GM23248 (cell line): ENCODE results near the gene TNNC1. TPM values are rescaled to one million over a fixed set of nuclear protein-coding genes. Genes with fewer than 3 reads are reported as not detected.

Source experiments
- DNase-seq: peaks from one replicate; pipeline ENCODE4 v3.0.0-alpha.2; 2015
- H2AFZ ChIP-seq: fragments of 200-600 bp; sonication (generic); 2 replicates; pipeline ENCODE4 v1.6.1; 2016; ENCODE audit warnings: antibody characterized with exemption
- H3F3A ChIP-seq: fragments of 200-600 bp; sonication (generic); 2 replicates; pipeline ENCODE4 v1.6.1; 2016; ENCODE audit warnings: mild to moderate bottlenecking, antibody characterized with exemption, mixed run types; ENCODE audit not compliant: insufficient read depth
- H3K27ac ChIP-seq: fragments of 200-600 bp; sonication (generic); 2 replicates; pipeline ENCODE4 v1.5.1; 2016; ENCODE audit warnings: mild to moderate bottlenecking
- H3K27me3 ChIP-seq: fragments of 200-600 bp; sonication (generic); replicated peaks from 2 replicates; pipeline ENCODE4 v1.6.1; 2016; ENCODE audit warnings: mild to moderate bottlenecking; ENCODE audit not compliant: insufficient read depth
- H3K36me3 ChIP-seq: fragments of 200-600 bp; sonication (generic); 2 replicates; pipeline ENCODE4 v1.6.1; 2016; ENCODE audit warnings: low read depth, mild to moderate bottlenecking
- H3K4me1 ChIP-seq: fragments of 200-600 bp; sonication (generic); 2 replicates; pipeline ENCODE4 v1.6.1; 2016; ENCODE audit warnings: mild to moderate bottlenecking; ENCODE audit not compliant: insufficient read depth
- H3K4me2 ChIP-seq: fragments of 200-600 bp; sonication (generic); one replicate; pipeline ENCODE4 v1.6.1; 2016; ENCODE audit warnings: mild to moderate bottlenecking; ENCODE audit not compliant: unreplicated experiment
- H3K4me3 ChIP-seq: fragments of 200-600 bp; sonication (generic); 2 replicates; pipeline ENCODE4 v1.5.1; 2016; ENCODE audit warnings: mild to moderate bottlenecking
- H3K79me2 ChIP-seq: fragments of 200-600 bp; sonication (generic); 2 replicates; pipeline ENCODE4 v1.6.1; 2016; ENCODE audit warnings: mild to moderate bottlenecking; ENCODE audit not compliant: insufficient read depth
- H3K9ac ChIP-seq: fragments of 200-600 bp; sonication (generic); 2 replicates; pipeline ENCODE4 v1.6.1; 2016; ENCODE audit warnings: mild to moderate bottlenecking
- H3K9me2 ChIP-seq: fragments of 200-600 bp; sonication (generic); 2 replicates; pipeline ENCODE4 v1.6.1; 2016; ENCODE audit warnings: mixed run types, mild to moderate bottlenecking, moderate library complexity; ENCODE audit not compliant: insufficient read depth
- H3K9me3 ChIP-seq: fragments of 200-600 bp; sonication (generic); one replicate; pipeline ENCODE4 v1.6.1; 2017; ENCODE audit warnings: low read depth
- H4K20me1 ChIP-seq: fragments of 200-600 bp; sonication (generic); 2 replicates; pipeline ENCODE4 v1.6.0; 2016; ENCODE audit not compliant: insufficient read depth
- EZH2 ChIP-seq: fragments of 200-600 bp; sonication (generic); IDR thresholded peaks from 2 replicates; pipeline ENCODE4 v1.6.1; 2018; ENCODE audit warnings: antibody characterized with exemption, mild to moderate bottlenecking; ENCODE audit not compliant: insufficient read depth, poor library complexity, severe bottlenecking
- EZH2phosphoT487 ChIP-seq: fragments of 200-600 bp; sonication (generic); IDR thresholded peaks from 2 replicates; pipeline ENCODE4 v1.6.1; 2018; ENCODE audit warnings: antibody characterized with exemption, moderate library complexity, mild to moderate bottlenecking, low read depth; ENCODE audit not compliant: insufficient read depth
- WGBS, 2 experiments: methylation state at CpG; one replicate each; pipeline ENCODE4 v1.1.6; 2015 to 2017; ENCODE audit warnings: low lambda C conversion rate in 2 of 2, low coverage in 1 of 2; ENCODE audit errors: missing lambda C conversion rate in 2 of 2; 5-methylcytosine and 5-hydroxymethylcytosine counted together
- in situ Hi-C: fragments of 300-500 bp; cut with MboI; formaldehyde crosslinking; loops from 2 replicates; pipeline ENCODE4 v1.15.0; 2020
- polyA plus RNA-seq: library from polyadenylated mRNA; unstranded; fragments of >200 nt; fragmentation: Nextera tagmentation; extraction: Ambion mirVana; gene quantifications from 2 replicates; pipeline ENCODE4 v1.2.1, GENCODE V29; 2016
- total RNA-seq: library from RNA; depleted of rRNA; stranded (reverse); fragments of >200 nt; shearing (Covaris generic); gene quantifications from 2 replicates; pipeline ENCODE4 v1.2.3, GENCODE V29; 2014

Gene TNNC1
- total and polyA plus RNA-seq, 2 experiments from 2014 or later, result not detected

- Histone ChIP-seq H3K79me2 (no peaks in the 10 kb centered on the region), H3K4me1 (peaks cover 8% of the 10 kb centered on the region; the same call in 1 of the 2 replicates), H3K9ac (no peak overlapping the region), H3K27ac (no peak overlapping the region), H3K9me2 (no peaks in the 10 kb centered on the region), H3K36me3 (no peaks in the 10 kb centered on the region), H3F3A (no peaks in the 10 kb centered on the region), H3K27me3 (no peaks in the 10 kb centered on the region), H3K9me3 (no peaks in the 10 kb centered on the region), H3K4me3 (no peak overlapping the region), H4K20me1 (no peaks in the 10 kb centered on the region), H3K4me2 (no peak overlapping the region), H2AFZ (no peak overlapping the region)
- TF ChIP-seq EZH2phosphoT487 (no peak), EZH2 (no peak)
- in situ Hi-C loops, result no loop called here
- DNase-seq, result no peak
- 85% methylated on average over 31 to 32 of the region's 32 CpGs for WGBS, 2 experiments
Observed at GRCh38 chr3:52435246-52436101, 18.4 kb downstream of the TNNC1 start.

- H3K79me2 ChIP-seq, result no peaks in the 10 kb centered on the region
Observed at GRCh38 chr3:52434491-52435115, 19.2 kb downstream of the TNNC1 start.

GRCh38 chr3:52433996-52434479, 19.8 kb downstream of the TNNC1 start:
- no peaks in the 10 kb centered on the region for H3F3A ChIP-seq
- 86 to 88% methylated on average over 6 of the region's 6 CpGs for WGBS, 2 experiments
- peaks cover 8% of the 10 kb centered on the region; the same call in 1 of the 2 replicates for H3K4me1 ChIP-seq
- in situ Hi-C loops, result no loop called here
- H3K79me2 ChIP-seq, result no peaks in the 10 kb centered on the region
- no peak overlapping the region for H3K9ac ChIP-seq
- H2AFZ ChIP-seq, result no peak overlapping the region
- H4K20me1 ChIP-seq, result no peaks in the 10 kb centered on the region
- H3K4me2 ChIP-seq, result no peak overlapping the region
- no peak overlapping the region for H3K27ac ChIP-seq
- H3K36me3 ChIP-seq, result no peaks in the 10 kb centered on the region
- no peaks in the 10 kb centered on the region for H3K9me2 ChIP-seq
- H3K27me3 ChIP-seq, result no peaks in the 10 kb centered on the region
- H3K9me3 ChIP-seq, result no peaks in the 10 kb centered on the region
- no peak for DNase-seq
- no peak overlapping the region for H3K4me3 ChIP-seq
- TF ChIP-seq EZH2phosphoT487, result no peak
- TF ChIP-seq EZH2, result no peak

More at GRCh38 chr3:52434491-52435115, 19.2 kb downstream of the TNNC1 start:
- in situ Hi-C loops, result no loop called here
- H2AFZ ChIP-seq, result no peak overlapping the region
- no peak overlapping the region for H3K9ac ChIP-seq
- H4K20me1 ChIP-seq, result no peaks in the 10 kb centered on the region
- H3K4me1 ChIP-seq, result peaks cover 8% of the 10 kb centered on the region; the same call in 1 of the 2 replicates
- no peak for DNase-seq
- no peaks in the 10 kb centered on the region for H3K27me3 ChIP-seq
- H3K4me2 ChIP-seq, result no peak overlapping the region
- 73 to 81% methylated on average over 9 of the region's 9 CpGs for WGBS, 2 experiments
- H3K36me3 ChIP-seq, result no peaks in the 10 kb centered on the region
- TF ChIP-seq EZH2phosphoT487 (no peak), EZH2 (no peak)
- no peaks in the 10 kb centered on the region for H3K9me2 ChIP-seq
- H3F3A ChIP-seq, result no peaks in the 10 kb centered on the region
- H3K9me3 ChIP-seq, result no peaks in the 10 kb centered on the region
- H3K27ac ChIP-seq, result no peak overlapping the region
- no peak overlapping the region for H3K4me3 ChIP-seq

GRCh38 chr3:52433328-52433995, 20.4 kb downstream of the TNNC1 start:
- no peak overlapping the region for H3K9ac ChIP-seq
- H3K36me3 ChIP-seq, result no peaks in the 10 kb centered on the region
- TF ChIP-seq EZH2 (no peak), EZH2phosphoT487 (no peak)
- H3K4me3 ChIP-seq, result no peak overlapping the region
- H3K9me3 ChIP-seq, result no peaks in the 10 kb centered on the region
- no peak overlapping the region for H3K27ac ChIP-seq
- no peak overlapping the region for H2AFZ ChIP-seq
- 82 to 83% methylated on average over 10 of the region's 10 CpGs for WGBS, 2 experiments
- in situ Hi-C loops, result no loop called here
- no peak for DNase-seq
- no peaks in the 10 kb centered on the region for H3K27me3 ChIP-seq
- H4K20me1 ChIP-seq, result no peaks in the 10 kb centered on the region
- H3K4me2 ChIP-seq, result no peak overlapping the region
- no peaks in the 10 kb centered on the region for H3K9me2 ChIP-seq
- H3K4me1 ChIP-seq, result peaks cover 8% of the 10 kb centered on the region; the same call in 1 of the 2 replicates
- no peaks in the 10 kb centered on the region for H3K79me2 ChIP-seq
- H3F3A ChIP-seq, result no peaks in the 10 kb centered on the region
